PC-9 (cell line): ENCODE measurements around the gene INSYN2A. TPM values are rescaled to one million over a fixed set of nuclear protein-coding genes. Genes with fewer than 3 reads are reported as not detected.
A peak's percentile ranks its signal among the peaks of the same experiment; 100 is the strongest.

Source experiments
- BruUV-seq: library from RNA; stranded (reverse); fragments of 400-500 nt; replicated peaks from 2 replicates; lab custom pipeline; 2021; lab: Mats Ljungman, UMichigan
- CTCF ChIA-PET: fragments of 300-600 bp; sonication (Branson Sonifier 250); formaldehyde crosslinking; loops from one replicate; lab custom pipeline; 2022; ENCODE audit warnings: antibody characterized with exemption; lab: Charles Lee
- POLR2A ChIA-PET: fragments of 300-600 bp; sonication (Branson Sonifier 250); formaldehyde crosslinking; loops from one replicate; lab custom pipeline; 2022; ENCODE audit warnings: antibody characterized with exemption; ENCODE audit not compliant: unreplicated experiment; lab: Charles Lee
- DNase-seq, 2 experiments: peaks; one replicate each; pipeline versions ENCODE4 v3.0.0 to v3.0.0-alpha.2; 2015 to 2022; ENCODE audit warnings: mixed read lengths in 1 of 2
- H2AFZ ChIP-seq: fragments of 200-600 bp; sonication (generic); 2 replicates; pipeline ENCODE4 v1.8.1; 2017; ENCODE audit warnings: antibody characterized with exemption
- H3F3A ChIP-seq: fragments of 200-600 bp; sonication (generic); 2 replicates; pipeline ENCODE4 v1.8.1; 2017; ENCODE audit warnings: antibody characterized with exemption, mild to moderate bottlenecking, low read depth; ENCODE audit not compliant: insufficient read depth
- H3K27ac ChIP-seq: fragments of 200-600 bp; sonication (generic); 2 replicates; pipeline ENCODE4 v1.6.1; 2016; ENCODE audit warnings: mixed run types
- H3K27me3 ChIP-seq: fragments of 200-600 bp; sonication (generic); 2 replicates; pipeline ENCODE4 v1.6.1; 2016; ENCODE audit warnings: low read depth, mixed run types; ENCODE audit not compliant: insufficient read depth
- H3K36me3 ChIP-seq: fragments of 200-600 bp; sonication (generic); 2 replicates; pipeline ENCODE4 v1.6.1; 2016; ENCODE audit warnings: low read depth, mixed run types
- H3K4me1 ChIP-seq: fragments of 200-600 bp; sonication (generic); replicated peaks from 2 replicates; pipeline ENCODE4 v1.6.1; 2016; ENCODE audit warnings: mixed run types; ENCODE audit not compliant: insufficient read depth
- H3K4me2 ChIP-seq: fragments of 200-600 bp; sonication (generic); 2 replicates; pipeline ENCODE4 v1.6.1; 2017; ENCODE audit warnings: mixed run types
- H3K4me3 ChIP-seq: fragments of 200-600 bp; sonication (generic); 2 replicates; pipeline ENCODE4 v1.6.1; 2016; ENCODE audit warnings: mixed run types
- H3K79me2 ChIP-seq: fragments of 200-600 bp; sonication (generic); 2 replicates; pipeline ENCODE4 v1.6.1; 2017; ENCODE audit warnings: low read depth, mixed run types
- H3K9me2 ChIP-seq: fragments of 200-600 bp; sonication (generic); 2 replicates; pipeline ENCODE4 v1.8.1; 2017; ENCODE audit warnings: mild to moderate bottlenecking; ENCODE audit not compliant: insufficient read depth
- H3K9me3 ChIP-seq: fragments of 200-600 bp; sonication (generic); 2 replicates; pipeline ENCODE4 v1.8.1; 2016; ENCODE audit warnings: low read depth; ENCODE audit not compliant: insufficient read depth
- H4K20me1 ChIP-seq: fragments of 200-600 bp; sonication (generic); 2 replicates; pipeline ENCODE4 v1.8.1; 2017; ENCODE audit not compliant: insufficient read depth
- CTCF ChIP-seq: fragments of 200-600 bp; sonication (generic); conservative IDR thresholded peaks from 2 replicates; pipeline ENCODE4 v1.6.1; 2017; ENCODE audit warnings: mixed run types, antibody characterized with exemption, mild to moderate bottlenecking, moderate library complexity
- EZH2 ChIP-seq: fragments of 200-600 bp; sonication (generic); IDR thresholded peaks from 2 replicates; pipeline ENCODE4 v1.8.0; 2017; ENCODE audit warnings: antibody characterized with exemption, low read depth
- intact Hi-C: fragments of 100-400 bp; cut with micrococcal nuclease; formaldehyde crosslinking; loops from one replicate; pipeline ENCODE4 v1.10.0; 2022; ENCODE audit not compliant: unreplicated experiment
- total RNA-seq: library from RNA; stranded (reverse); gene quantifications from 2 replicates; pipeline ENCODE4 v1.2.3, GENCODE V29; 2021

The INSYN2A gene
- total RNA-seq, 1 experiment from 2014 or later: not detected

DNA sequence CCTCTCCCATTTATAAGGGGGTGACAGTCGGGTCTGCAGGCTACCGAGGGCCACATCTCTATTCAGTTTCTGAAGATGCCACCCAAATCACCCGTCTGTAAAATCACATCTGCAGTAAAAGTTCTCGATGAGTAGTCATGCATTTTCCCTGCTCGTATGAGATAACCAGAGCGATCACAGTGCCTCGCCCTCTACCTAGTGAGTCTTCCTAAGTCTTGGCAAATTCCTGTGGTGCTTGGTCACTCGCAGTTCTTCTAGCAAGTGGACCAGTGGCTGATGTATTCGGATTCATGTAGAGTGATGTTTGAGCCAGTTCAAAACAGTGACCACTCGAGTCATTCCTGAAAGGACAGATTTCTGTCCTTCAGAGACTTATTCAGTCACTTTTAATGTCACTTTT lies 44.9 kb downstream of the INSYN2A start:
- H3K4me1 ChIP-seq: peaks cover 39% of the 10 kb centered on the region
- no peak overlapping the region for H3K4me2 ChIP-seq
- H3K4me3 ChIP-seq: no peak overlapping the region
- ChIA-PET CTCF (no interaction called here), POLR2A (no interaction called here)
- no peaks in the 10 kb centered on the region for H4K20me1 ChIP-seq
- H3K27me3 ChIP-seq: no peaks in the 10 kb centered on the region
- intact Hi-C loops: no loop called here
- BruUV-seq: no TSS peak
- H3K79me2 ChIP-seq: no peaks in the 10 kb centered on the region
- no peak overlapping the region for H2AFZ ChIP-seq
- no peaks in the 10 kb centered on the region for H3K9me3 ChIP-seq
- H3K27ac ChIP-seq: no peak overlapping the region
- peaks cover 17% of the 10 kb centered on the region; the same call in 1 of the 2 replicates for H3F3A ChIP-seq
- TF ChIP-seq CTCF: no peak
- TF ChIP-seq EZH2: no peak
- H3K36me3 ChIP-seq: no peaks in the 10 kb centered on the region
- DNase-seq: no peak
- no peaks in the 10 kb centered on the region for H3K9me2 ChIP-seq

DNA sequence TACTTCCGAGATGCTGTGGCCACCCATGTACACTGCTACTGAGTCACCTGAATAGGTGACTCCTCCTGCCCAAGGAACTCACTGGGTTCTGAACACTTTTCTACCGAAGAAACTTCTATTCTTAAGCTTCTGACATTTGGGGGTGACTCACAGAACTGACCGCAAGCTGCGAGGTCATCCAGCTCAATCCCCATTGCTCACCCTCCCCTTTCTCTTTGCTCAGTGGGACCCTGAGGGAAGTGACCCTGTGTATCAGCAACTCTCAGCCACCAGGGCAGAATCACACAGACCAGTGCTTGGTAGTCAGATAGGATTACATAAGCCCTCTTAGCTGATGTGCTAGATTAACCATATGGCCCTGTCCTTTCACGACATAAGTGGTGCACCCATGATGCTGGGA lies 46.3 kb downstream of the INSYN2A start:
- TF ChIP-seq EZH2 (no peak), CTCF (no peak)
- Histone ChIP-seq H3K9me3 (no peaks in the 10 kb centered on the region), H3K27ac (peak overlapping the region; percentile 81), H3K27me3 (no peaks in the 10 kb centered on the region), H3K4me2 (peak overlapping the region; percentile 57), H3K79me2 (no peaks in the 10 kb centered on the region), H2AFZ (no peak overlapping the region), H3F3A (peaks cover 17% of the 10 kb centered on the region; the same call in 1 of the 2 replicates), H3K4me3 (no peak overlapping the region), H3K36me3 (no peaks in the 10 kb centered on the region), H3K4me1 (peaks cover 43% of the 10 kb centered on the region), H3K9me2 (no peaks in the 10 kb centered on the region), H4K20me1 (no peaks in the 10 kb centered on the region)
- POLR2A ChIA-PET: interaction anchor here (0.6 kb wide), 1 partner anchor 291 kb away, joined by 3 read pairs; no protein-coding TSS in a partner anchor
- intact Hi-C loops: no loop called here
- no TSS peak for BruUV-seq
- CTCF ChIA-PET: interaction anchor here (0.7 kb wide), 1 partner anchor 697 kb away, joined by 3 read pairs; no protein-coding TSS in a partner anchor
- peak in 1 of 2 experiments; percentile 77 for DNase-seq

DNA sequence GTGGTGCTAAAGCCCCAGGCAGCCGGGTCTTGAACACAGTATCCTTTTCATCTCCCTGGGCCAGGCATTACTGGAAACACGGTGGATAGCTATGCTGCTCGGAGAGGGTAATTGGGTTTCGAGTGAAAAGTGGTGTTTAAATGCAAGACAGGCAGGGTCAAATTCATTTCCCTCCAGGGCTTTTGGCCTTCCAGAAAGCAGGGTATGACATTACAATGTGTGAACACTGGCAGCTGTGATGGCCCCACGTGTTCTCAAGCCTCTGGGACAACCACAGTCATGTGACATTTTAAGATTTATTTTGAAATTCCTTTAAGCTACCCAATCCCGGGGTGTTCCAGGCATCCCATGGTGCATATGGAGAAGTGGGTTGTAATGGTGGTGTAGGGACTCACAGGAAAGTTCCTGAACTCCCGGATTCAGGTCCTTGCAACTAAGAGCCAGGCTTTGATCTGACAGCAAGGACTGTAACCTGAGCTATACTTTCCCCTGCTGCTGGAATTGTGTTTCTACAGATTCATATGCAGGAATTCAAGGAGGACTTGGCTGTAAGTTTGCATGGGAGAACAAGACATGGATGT lies 46.8 kb downstream of the INSYN2A start:
- no peak overlapping the region for H2AFZ ChIP-seq
- H3K4me2 ChIP-seq: peak overlapping the region; percentile 57
- no TSS peak for BruUV-seq
- ChIA-PET POLR2A (interaction anchor here (0.6 kb wide), 1 partner anchor 291 kb away, joined by 3 read pairs; no protein-coding TSS in a partner anchor), CTCF (no interaction called here)
- peaks cover 43% of the 10 kb centered on the region for H3K4me1 ChIP-seq
- H3K4me3 ChIP-seq: no peak overlapping the region
- no peaks in the 10 kb centered on the region for H3K36me3 ChIP-seq
- H3K27ac ChIP-seq: peak overlapping the region; percentile 81
- H3F3A ChIP-seq: peaks cover 17% of the 10 kb centered on the region; the same call in 1 of the 2 replicates
- no peaks in the 10 kb centered on the region for H3K27me3 ChIP-seq
- no peak for DNase-seq
- no peaks in the 10 kb centered on the region for H4K20me1 ChIP-seq
- no peaks in the 10 kb centered on the region for H3K9me2 ChIP-seq
- intact Hi-C loops: loop anchor here (5.0 kb wide), 1 partner anchor 137 kb away; no protein-coding TSS in a partner anchor
- no peak for TF ChIP-seq CTCF
- no peak for TF ChIP-seq EZH2
- no peaks in the 10 kb centered on the region for H3K9me3 ChIP-seq
- H3K79me2 ChIP-seq: no peaks in the 10 kb centered on the region
